H1 (cell line): Measurements from ENCODE around the gene GULP1. TPM values are rescaled to one million over a fixed set of nuclear protein-coding genes. Genes with fewer than 3 reads are reported as not detected.

Source experiments
- BRCA1 ChIP-seq: IDR thresholded peaks from 2 replicates; pipeline ENCODE4 v1.6.1; 2012; ENCODE audit warnings: low read depth, low read length, improper control_type of control experiment
- CREB1 ChIP-seq: IDR thresholded peaks from 2 replicates; pipeline ENCODE4 v1.6.1; 2012; ENCODE audit warnings: inconsistent platforms
- CTBP2 ChIP-seq: IDR thresholded peaks from 2 replicates; pipeline ENCODE4 v1.7.0; 2011; ENCODE audit warnings: borderline replicate concordance, mild to moderate bottlenecking, moderate library complexity, mixed read lengths, low read length; ENCODE audit not compliant: insufficient read depth, insufficient read length
- FOSL1 ChIP-seq: IDR thresholded peaks from 2 replicates; pipeline ENCODE4 v1.6.1; 2011; ENCODE audit warnings: mild to moderate bottlenecking, low read depth, low read length, moderate library complexity; ENCODE audit not compliant: insufficient read depth
- KDM1A ChIP-seq: fragments of 200-600, 300-600 bp; sonication (generic); IDR thresholded peaks from 2 replicates; pipeline ENCODE4 v1.7.1; 2016; ENCODE audit warnings: mild to moderate bottlenecking, low read length, borderline replicate concordance
- RNF2 ChIP-seq: fragments of 200-900, 300-1000 bp; sonication (generic); IDR thresholded peaks from 2 replicates; pipeline ENCODE4 v1.7.1; 2016; ENCODE audit warnings: borderline replicate concordance, low read depth, mild to moderate bottlenecking, antibody characterized with exemption, low read length; ENCODE audit not compliant: poor library complexity, severe bottlenecking; ENCODE audit errors: missing control alignments
- polyA plus RNA-seq, 7 experiments: library from polyadenylated mRNA; depleted of rRNA in 3 of 7; stranded (reverse) in 5 of 7; unstranded in 2 of 7; fragments of >200 nt in 5 of 7; fragments of 200-250 nt in 2 of 7; gene quantifications; 1 replicate in 5 of 7; 2 replicates in 1 of 7; 4 replicates in 1 of 7; pipeline versions ENCODE4 v1.2.1 to v1.2.3, GENCODE V29; 2011 to 2013; ENCODE audit warnings: missing spikeins in 2 of 7, mixed read lengths in 2 of 7
- total RNA-seq: library from RNA; stranded (reverse); fragmentation: NEBNext Ultra II Directional; extraction: Animal tissue kit (Norgen Biotek cat#: 25700); gene quantifications from 2 replicates; pipeline ENCODE4 v1.2.1, GENCODE V29; 2021
- TF ChIP-seq, protein P1 (sequence below): fragments of 300-600 bp; sonication (generic); IDR thresholded peaks from 2 replicates; pipeline ENCODE4 v1.7.1; 2012; ENCODE audit warnings: low read length, moderate library complexity, mild to moderate bottlenecking, inconsistent platforms; ENCODE audit not compliant: insufficient replicate concordance
- TF ChIP-seq, protein P2 (sequence below): IDR thresholded peaks from 2 replicates; pipeline ENCODE4 v1.6.1; 2012; ENCODE audit warnings: low read length, inconsistent platforms

Gene GULP1
- total and polyA plus RNA-seq, 2 of the 8 experiments (the other 6 are each of a cell fraction or from before 2014, with no cell fraction given), result 69.7 to 139 TPM

DNA sequence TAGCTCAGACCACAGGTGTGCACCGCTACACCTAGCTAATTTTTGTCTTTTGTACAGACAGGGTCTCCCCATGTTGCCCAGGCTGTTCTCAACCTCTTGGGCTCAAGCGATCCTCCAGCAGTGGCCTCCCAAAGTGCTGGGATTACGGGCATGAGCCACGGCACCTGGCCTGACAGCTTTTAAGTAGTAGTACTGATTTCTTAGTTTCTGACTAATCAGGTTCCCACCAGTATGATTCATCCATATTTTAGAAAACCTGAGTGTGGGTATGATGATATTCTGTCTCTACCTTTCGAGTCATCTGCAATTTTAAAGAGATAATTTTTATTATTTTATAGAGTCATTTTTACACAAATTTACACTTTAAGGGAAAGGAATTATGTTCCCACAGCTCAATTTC, 46.4 kb upstream of the GULP1 start (continued):
- TF ChIP-seq, protein P1, sequence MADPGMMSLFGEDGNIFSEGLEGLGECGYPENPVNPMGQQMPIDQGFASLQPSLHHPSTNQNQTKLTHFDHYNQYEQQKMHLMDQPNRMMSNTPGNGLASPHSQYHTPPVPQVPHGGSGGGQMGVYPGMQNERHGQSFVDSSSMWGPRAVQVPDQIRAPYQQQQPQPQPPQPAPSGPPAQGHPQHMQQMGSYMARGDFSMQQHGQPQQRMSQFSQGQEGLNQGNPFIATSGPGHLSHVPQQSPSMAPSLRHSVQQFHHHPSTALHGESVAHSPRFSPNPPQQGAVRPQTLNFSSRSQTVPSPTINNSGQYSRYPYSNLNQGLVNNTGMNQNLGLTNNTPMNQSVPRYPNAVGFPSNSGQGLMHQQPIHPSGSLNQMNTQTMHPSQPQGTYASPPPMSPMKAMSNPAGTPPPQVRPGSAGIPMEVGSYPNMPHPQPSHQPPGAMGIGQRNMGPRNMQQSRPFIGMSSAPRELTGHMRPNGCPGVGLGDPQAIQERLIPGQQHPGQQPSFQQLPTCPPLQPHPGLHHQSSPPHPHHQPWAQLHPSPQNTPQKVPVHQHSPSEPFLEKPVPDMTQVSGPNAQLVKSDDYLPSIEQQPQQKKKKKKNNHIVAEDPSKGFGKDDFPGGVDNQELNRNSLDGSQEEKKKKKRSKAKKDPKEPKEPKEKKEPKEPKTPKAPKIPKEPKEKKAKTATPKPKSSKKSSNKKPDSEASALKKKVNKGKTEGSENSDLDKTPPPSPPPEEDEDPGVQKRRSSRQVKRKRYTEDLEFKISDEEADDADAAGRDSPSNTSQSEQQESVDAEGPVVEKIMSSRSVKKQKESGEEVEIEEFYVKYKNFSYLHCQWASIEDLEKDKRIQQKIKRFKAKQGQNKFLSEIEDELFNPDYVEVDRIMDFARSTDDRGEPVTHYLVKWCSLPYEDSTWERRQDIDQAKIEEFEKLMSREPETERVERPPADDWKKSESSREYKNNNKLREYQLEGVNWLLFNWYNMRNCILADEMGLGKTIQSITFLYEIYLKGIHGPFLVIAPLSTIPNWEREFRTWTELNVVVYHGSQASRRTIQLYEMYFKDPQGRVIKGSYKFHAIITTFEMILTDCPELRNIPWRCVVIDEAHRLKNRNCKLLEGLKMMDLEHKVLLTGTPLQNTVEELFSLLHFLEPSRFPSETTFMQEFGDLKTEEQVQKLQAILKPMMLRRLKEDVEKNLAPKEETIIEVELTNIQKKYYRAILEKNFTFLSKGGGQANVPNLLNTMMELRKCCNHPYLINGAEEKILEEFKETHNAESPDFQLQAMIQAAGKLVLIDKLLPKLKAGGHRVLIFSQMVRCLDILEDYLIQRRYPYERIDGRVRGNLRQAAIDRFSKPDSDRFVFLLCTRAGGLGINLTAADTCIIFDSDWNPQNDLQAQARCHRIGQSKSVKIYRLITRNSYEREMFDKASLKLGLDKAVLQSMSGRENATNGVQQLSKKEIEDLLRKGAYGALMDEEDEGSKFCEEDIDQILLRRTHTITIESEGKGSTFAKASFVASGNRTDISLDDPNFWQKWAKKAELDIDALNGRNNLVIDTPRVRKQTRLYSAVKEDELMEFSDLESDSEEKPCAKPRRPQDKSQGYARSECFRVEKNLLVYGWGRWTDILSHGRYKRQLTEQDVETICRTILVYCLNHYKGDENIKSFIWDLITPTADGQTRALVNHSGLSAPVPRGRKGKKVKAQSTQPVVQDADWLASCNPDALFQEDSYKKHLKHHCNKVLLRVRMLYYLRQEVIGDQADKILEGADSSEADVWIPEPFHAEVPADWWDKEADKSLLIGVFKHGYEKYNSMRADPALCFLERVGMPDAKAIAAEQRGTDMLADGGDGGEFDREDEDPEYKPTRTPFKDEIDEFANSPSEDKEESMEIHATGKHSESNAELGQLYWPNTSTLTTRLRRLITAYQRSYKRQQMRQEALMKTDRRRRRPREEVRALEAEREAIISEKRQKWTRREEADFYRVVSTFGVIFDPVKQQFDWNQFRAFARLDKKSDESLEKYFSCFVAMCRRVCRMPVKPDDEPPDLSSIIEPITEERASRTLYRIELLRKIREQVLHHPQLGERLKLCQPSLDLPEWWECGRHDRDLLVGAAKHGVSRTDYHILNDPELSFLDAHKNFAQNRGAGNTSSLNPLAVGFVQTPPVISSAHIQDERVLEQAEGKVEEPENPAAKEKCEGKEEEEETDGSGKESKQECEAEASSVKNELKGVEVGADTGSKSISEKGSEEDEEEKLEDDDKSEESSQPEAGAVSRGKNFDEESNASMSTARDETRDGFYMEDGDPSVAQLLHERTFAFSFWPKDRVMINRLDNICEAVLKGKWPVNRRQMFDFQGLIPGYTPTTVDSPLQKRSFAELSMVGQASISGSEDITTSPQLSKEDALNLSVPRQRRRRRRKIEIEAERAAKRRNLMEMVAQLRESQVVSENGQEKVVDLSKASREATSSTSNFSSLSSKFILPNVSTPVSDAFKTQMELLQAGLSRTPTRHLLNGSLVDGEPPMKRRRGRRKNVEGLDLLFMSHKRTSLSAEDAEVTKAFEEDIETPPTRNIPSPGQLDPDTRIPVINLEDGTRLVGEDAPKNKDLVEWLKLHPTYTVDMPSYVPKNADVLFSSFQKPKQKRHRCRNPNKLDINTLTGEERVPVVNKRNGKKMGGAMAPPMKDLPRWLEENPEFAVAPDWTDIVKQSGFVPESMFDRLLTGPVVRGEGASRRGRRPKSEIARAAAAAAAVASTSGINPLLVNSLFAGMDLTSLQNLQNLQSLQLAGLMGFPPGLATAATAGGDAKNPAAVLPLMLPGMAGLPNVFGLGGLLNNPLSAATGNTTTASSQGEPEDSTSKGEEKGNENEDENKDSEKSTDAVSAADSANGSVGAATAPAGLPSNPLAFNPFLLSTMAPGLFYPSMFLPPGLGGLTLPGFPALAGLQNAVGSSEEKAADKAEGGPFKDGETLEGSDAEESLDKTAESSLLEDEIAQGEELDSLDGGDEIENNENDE, result no peak
- TF ChIP-seq FOSL1 (no peak), CREB1 (no peak), CTBP2 (no peak), RNF2 (no peak), KDM1A (no peak), BRCA1 (no peak)
- TF ChIP-seq, protein P2, sequence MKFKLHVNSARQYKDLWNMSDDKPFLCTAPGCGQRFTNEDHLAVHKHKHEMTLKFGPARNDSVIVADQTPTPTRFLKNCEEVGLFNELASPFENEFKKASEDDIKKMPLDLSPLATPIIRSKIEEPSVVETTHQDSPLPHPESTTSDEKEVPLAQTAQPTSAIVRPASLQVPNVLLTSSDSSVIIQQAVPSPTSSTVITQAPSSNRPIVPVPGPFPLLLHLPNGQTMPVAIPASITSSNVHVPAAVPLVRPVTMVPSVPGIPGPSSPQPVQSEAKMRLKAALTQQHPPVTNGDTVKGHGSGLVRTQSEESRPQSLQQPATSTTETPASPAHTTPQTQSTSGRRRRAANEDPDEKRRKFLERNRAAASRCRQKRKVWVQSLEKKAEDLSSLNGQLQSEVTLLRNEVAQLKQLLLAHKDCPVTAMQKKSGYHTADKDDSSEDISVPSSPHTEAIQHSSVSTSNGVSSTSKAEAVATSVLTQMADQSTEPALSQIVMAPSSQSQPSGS, result no peak
